H9 (cell line): Measurements from ENCODE around the gene ARID3A. TPM values are rescaled to one million over a fixed set of nuclear protein-coding genes. Genes with fewer than 3 reads are reported as not detected.
A peak's percentile ranks its signal among the peaks of the same experiment; 100 is the strongest.

ENCODE experiments used
- DNase-seq: peaks from one replicate; pipeline ENCODE4 v3.0.0-alpha.2; 2017
- H2AFZ ChIP-seq: one replicate; pipeline ENCODE4 v1.6.1; 2013; ENCODE audit warnings: mild to moderate bottlenecking, low read length, control low read depth, moderate library complexity
- H2AK5ac ChIP-seq: 2 replicates; pipeline ENCODE4 v1.6.1; 2013; ENCODE audit warnings: low read length, control low read depth, mixed read lengths; ENCODE audit not compliant: insufficient read length
- H2BK120ac ChIP-seq: one replicate; pipeline ENCODE4 v1.6.1; 2013; ENCODE audit warnings: low read depth, mild to moderate bottlenecking, low read length, control low read depth, inconsistent platforms; ENCODE audit not compliant: poor library complexity, severe bottlenecking
- H2BK12ac ChIP-seq: 2 replicates; pipeline ENCODE4 v1.6.1; 2013; ENCODE audit warnings: low read length, control low read depth, mixed read lengths, low read depth; ENCODE audit not compliant: insufficient read length
- H2BK15ac ChIP-seq: 2 replicates; pipeline ENCODE4 v1.6.1; 2013; ENCODE audit warnings: low read depth, low read length, control low read depth
- H2BK20ac ChIP-seq: one replicate; pipeline ENCODE4 v1.6.1; 2013; ENCODE audit warnings: low read depth, mild to moderate bottlenecking, low read length, control low read depth, inconsistent platforms; ENCODE audit not compliant: poor library complexity, severe bottlenecking
- H2BK5ac ChIP-seq: 2 replicates; pipeline ENCODE4 v1.6.1; 2013; ENCODE audit warnings: low read length, control low read depth, mixed read lengths; ENCODE audit not compliant: insufficient read length
- H3K14ac ChIP-seq: 2 replicates; pipeline ENCODE4 v1.6.1; 2013; ENCODE audit warnings: low read length, control low read depth; ENCODE audit not compliant: insufficient read depth
- H3K18ac ChIP-seq: 2 replicates; pipeline ENCODE4 v1.6.1; 2013; ENCODE audit warnings: low read depth, mild to moderate bottlenecking, mixed read lengths, low read length, control low read depth; ENCODE audit not compliant: insufficient read length
- H3K23ac ChIP-seq: 2 replicates; pipeline ENCODE4 v1.6.1; 2013; ENCODE audit warnings: low read length, control low read depth, mixed read lengths, low read depth; ENCODE audit not compliant: insufficient read length
- H3K23me2 ChIP-seq: 2 replicates; pipeline ENCODE4 v1.6.1; 2013; ENCODE audit warnings: low read depth, mild to moderate bottlenecking, mixed read lengths, low read length, control low read depth; ENCODE audit not compliant: insufficient read length, poor library complexity, severe bottlenecking
- H3K27ac ChIP-seq: 2 replicates; pipeline ENCODE4 v1.5.1; 2013; ENCODE audit warnings: low read length, control low read depth, mixed read lengths, low read depth; ENCODE audit not compliant: insufficient read length
- H3K27me3 ChIP-seq: 2 replicates; pipeline ENCODE4 v1.6.1; 2013; ENCODE audit warnings: low read length, control low read depth, inconsistent platforms; ENCODE audit not compliant: insufficient read depth
- H3K4ac ChIP-seq: 2 replicates; pipeline ENCODE4 v1.6.1; 2013; ENCODE audit warnings: low read depth, mild to moderate bottlenecking, control low read depth, inconsistent platforms, low read length, moderate library complexity
- H3K4me1 ChIP-seq: 2 replicates; pipeline ENCODE4 v1.6.1; 2013; ENCODE audit warnings: low read length, control low read depth, inconsistent platforms; ENCODE audit not compliant: insufficient read depth
- H3K4me2 ChIP-seq: 2 replicates; pipeline ENCODE4 v1.6.1; 2013; ENCODE audit warnings: low read length, control low read depth, mixed read lengths; ENCODE audit not compliant: insufficient read length, insufficient read depth
- H3K56ac ChIP-seq: 2 replicates; pipeline ENCODE4 v1.6.1; 2013; ENCODE audit warnings: low read depth, mild to moderate bottlenecking, mixed read lengths, low read length, control low read depth; ENCODE audit not compliant: insufficient read length
- H3K79me1 ChIP-seq: 2 replicates; pipeline ENCODE4 v1.6.1; 2013; ENCODE audit warnings: low read depth, mild to moderate bottlenecking, moderate library complexity, low read length, control low read depth, inconsistent platforms; ENCODE audit not compliant: insufficient read depth, poor library complexity, severe bottlenecking
- H3K79me2 ChIP-seq: 2 replicates; pipeline ENCODE4 v1.6.1; 2013; ENCODE audit warnings: low read length, control low read depth, inconsistent platforms; ENCODE audit not compliant: insufficient read depth
- H3K9ac ChIP-seq: 2 replicates; pipeline ENCODE4 v1.6.1; 2013; ENCODE audit warnings: low read length, control low read depth, mixed read lengths; ENCODE audit not compliant: insufficient read length; ENCODE audit errors: extremely low read depth
- H3K9me3 ChIP-seq: one replicate; pipeline ENCODE4 v1.6.1; 2013; ENCODE audit warnings: low read depth, low read length, inconsistent platforms; ENCODE audit not compliant: control insufficient read depth
- H3T11ph ChIP-seq: one replicate; pipeline ENCODE4 v1.6.1; 2013; ENCODE audit warnings: mild to moderate bottlenecking, low read length, control low read depth, inconsistent platforms
- H4K20me1 ChIP-seq: one replicate; pipeline ENCODE4 v1.6.1; 2013; ENCODE audit not compliant: control insufficient read depth, insufficient read length, insufficient read depth
- H4K5ac ChIP-seq: 2 replicates; pipeline ENCODE4 v1.6.1; 2013; ENCODE audit warnings: low read depth, mild to moderate bottlenecking, mixed read lengths, low read length, control low read depth; ENCODE audit not compliant: insufficient read length
- H4K8ac ChIP-seq: replicated peaks from 2 replicates; pipeline ENCODE4 v1.6.1; 2013; ENCODE audit warnings: low read length, control low read depth, mixed read lengths, low read depth; ENCODE audit not compliant: insufficient read length
- H4K91ac ChIP-seq: 2 replicates; pipeline ENCODE4 v1.6.1; 2013; ENCODE audit warnings: low read depth, mild to moderate bottlenecking, moderate library complexity, mixed read lengths, low read length, control low read depth; ENCODE audit not compliant: insufficient read length
- H3K27ac Mint-ChIP-seq, 3 experiments: 2 replicates in 2 of 3; 3 replicates in 1 of 3; pipeline ENCODE4 v1.8.0; 2020 to 2021; ENCODE audit warnings: mixed read lengths in 3 of 3, mild to moderate bottlenecking in 1 of 3, moderate library complexity in 1 of 3
- H3K27me3 Mint-ChIP-seq: 2 replicates; pipeline ENCODE4 v1.8.0; 2021; ENCODE audit warnings: low read depth, mild to moderate bottlenecking, moderate library complexity, mixed read lengths
- H3K36me3 Mint-ChIP-seq, 3 experiments: 2 replicates in 2 of 3; 3 replicates in 1 of 3; pipeline ENCODE4 v1.8.0; 2020 to 2021; ENCODE audit warnings: low read depth in 3 of 3, mixed read lengths in 3 of 3; ENCODE audit not compliant: insufficient read depth in 1 of 3
- H3K4me1 Mint-ChIP-seq, 2 experiments: 2 replicates each; pipeline ENCODE4 v1.8.0; 2020; ENCODE audit warnings: mixed read lengths in 2 of 2
- H3K4me3 Mint-ChIP-seq, 2 experiments: 2 replicates in 1 of 2; 3 replicates in 1 of 2; pipeline ENCODE4 v1.8.0; 2020 to 2021; ENCODE audit warnings: mild to moderate bottlenecking in 2 of 2, mixed read lengths in 2 of 2, moderate library complexity in 1 of 2
- H3K9me3 Mint-ChIP-seq, 2 experiments: 2 replicates in 1 of 2; 3 replicates in 1 of 2; pipeline ENCODE4 v1.8.0; 2020; ENCODE audit warnings: mild to moderate bottlenecking in 2 of 2, mixed read lengths in 2 of 2, moderate library complexity in 1 of 2
- WGBS: extraction: QIAGEN DNeasy Blood & Tissue Kit; methylation state at CpG from one replicate; pipeline ENCODE4 v1.1.7; 2013; ENCODE audit warnings: missing lambda C conversion rate, low lambda C conversion rate, mixed read lengths; ENCODE audit not compliant: insufficient read length; ENCODE audit errors: extremely low coverage; 5-methylcytosine and 5-hydroxymethylcytosine counted together
- total RNA-seq: library from RNA; stranded (reverse); gene quantifications from 2 replicates; pipeline ENCODE4 v1.2.1, GENCODE V29; 2021
- TF ChIP-seq, protein P1 (sequence below): fragments of 200-600 bp; sonication (generic); conservative IDR thresholded peaks from 3 replicates; pipeline ENCODE4 v1.8.0; 2021; ENCODE audit warnings: antibody characterized with exemption, mild to moderate bottlenecking

The ARID3A gene
- total RNA-seq, 1 experiment from 2014 or later: 98.3 TPM

- Mint-ChIP-seq H3K4me3 (peak within 1 kb of the TSS; percentile 96), H3K4me1 (peaks cover 7 to 23% of the 10 kb centered on the region in 2 experiments), H3K36me3 (peaks cover 10 to 28% (median 27%) of the 10 kb centered on the region in 3 experiments; a peak in 6 of 7 replicates), H3K27me3 (peaks cover 2% of the 10 kb centered on the region; the same call in 1 of the 2 replicates), H3K9me3 (no peaks in the 10 kb centered on the region), H3K27ac (peak within 1 kb of the TSS; percentile 99)
- Histone ChIP-seq H2BK5ac (peak within 1 kb of the TSS; percentile 85), H2BK20ac (no peak within 1 kb of the TSS), H3K18ac (peak within 1 kb of the TSS; percentile 96), H3K79me2 (no peaks in the 10 kb centered on the region; the same call in 1 of the 2 replicates), H4K8ac (no peak within 1 kb of the TSS), H2BK120ac (peak within 1 kb of the TSS; percentile 99), H4K5ac (peak within 1 kb of the TSS; percentile 26), H3K23ac (no peak within 1 kb of the TSS), H2BK15ac (peak within 1 kb of the TSS; percentile 98), H3K79me1 (no peaks in the 10 kb centered on the region), H3K27me3 (no peaks in the 10 kb centered on the region), H3K27ac (peak within 1 kb of the TSS; percentile 41), H2AFZ (no peak within 1 kb of the TSS), H3K4me2 (peak within 1 kb of the TSS; percentile 78), H3T11ph (no peak within 1 kb of the TSS), H4K91ac (peak within 1 kb of the TSS; percentile 27), H2AK5ac (no peak within 1 kb of the TSS), H3K4ac (no peak within 1 kb of the TSS; the same call in 1 of the 2 replicates), H3K14ac (peak within 1 kb of the TSS; percentile 99), H2BK12ac (peak within 1 kb of the TSS; percentile 89), H3K23me2 (peaks cover 7% of the 10 kb centered on the region), H3K56ac (no peak within 1 kb of the TSS), H4K20me1 (no peaks in the 10 kb centered on the region), H3K9ac (peak within 1 kb of the TSS; percentile 91), H3K9me3 (no peaks in the 10 kb centered on the region), H3K4me1 (no peaks in the 10 kb centered on the region)
- DNase-seq: peak; percentile 89
- no CpG with 5 or more reads among the region's 78 CpGs for WGBS
- TF ChIP-seq, protein P1, sequence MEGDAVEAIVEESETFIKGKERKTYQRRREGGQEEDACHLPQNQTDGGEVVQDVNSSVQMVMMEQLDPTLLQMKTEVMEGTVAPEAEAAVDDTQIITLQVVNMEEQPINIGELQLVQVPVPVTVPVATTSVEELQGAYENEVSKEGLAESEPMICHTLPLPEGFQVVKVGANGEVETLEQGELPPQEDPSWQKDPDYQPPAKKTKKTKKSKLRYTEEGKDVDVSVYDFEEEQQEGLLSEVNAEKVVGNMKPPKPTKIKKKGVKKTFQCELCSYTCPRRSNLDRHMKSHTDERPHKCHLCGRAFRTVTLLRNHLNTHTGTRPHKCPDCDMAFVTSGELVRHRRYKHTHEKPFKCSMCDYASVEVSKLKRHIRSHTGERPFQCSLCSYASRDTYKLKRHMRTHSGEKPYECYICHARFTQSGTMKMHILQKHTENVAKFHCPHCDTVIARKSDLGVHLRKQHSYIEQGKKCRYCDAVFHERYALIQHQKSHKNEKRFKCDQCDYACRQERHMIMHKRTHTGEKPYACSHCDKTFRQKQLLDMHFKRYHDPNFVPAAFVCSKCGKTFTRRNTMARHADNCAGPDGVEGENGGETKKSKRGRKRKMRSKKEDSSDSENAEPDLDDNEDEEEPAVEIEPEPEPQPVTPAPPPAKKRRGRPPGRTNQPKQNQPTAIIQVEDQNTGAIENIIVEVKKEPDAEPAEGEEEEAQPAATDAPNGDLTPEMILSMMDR: no peak
Measured at GRCh38 chr19:984165-984967, 58.5 kb downstream of the ARID3A start, which contains the start of gene WDR18. Gene WDR18, plus strand, starts transcription at chr19:984345. Its CDS starts 9 bp downstream, at chr19:984354.
